HT-29 (cell line): Measurements from ENCODE around the gene TTC7B. TPM values are rescaled to one million over a fixed set of nuclear protein-coding genes. Genes with fewer than 3 reads are reported as not detected.

Source experiments
- DNase-seq: peaks from one replicate; pipeline ENCODE4 v3.0.0-alpha.2; 2015; ENCODE audit warnings: low spot score
- total RNA-seq: library from RNA; depleted of rRNA; stranded (reverse); fragments of >200 nt; shearing (Covaris generic); gene quantifications from 2 replicates; pipeline ENCODE4 v1.2.3, GENCODE V29; 2014

Gene TTC7B
- total RNA-seq, 1 experiment from 2014 or later, result 7.4 TPM

DNA sequence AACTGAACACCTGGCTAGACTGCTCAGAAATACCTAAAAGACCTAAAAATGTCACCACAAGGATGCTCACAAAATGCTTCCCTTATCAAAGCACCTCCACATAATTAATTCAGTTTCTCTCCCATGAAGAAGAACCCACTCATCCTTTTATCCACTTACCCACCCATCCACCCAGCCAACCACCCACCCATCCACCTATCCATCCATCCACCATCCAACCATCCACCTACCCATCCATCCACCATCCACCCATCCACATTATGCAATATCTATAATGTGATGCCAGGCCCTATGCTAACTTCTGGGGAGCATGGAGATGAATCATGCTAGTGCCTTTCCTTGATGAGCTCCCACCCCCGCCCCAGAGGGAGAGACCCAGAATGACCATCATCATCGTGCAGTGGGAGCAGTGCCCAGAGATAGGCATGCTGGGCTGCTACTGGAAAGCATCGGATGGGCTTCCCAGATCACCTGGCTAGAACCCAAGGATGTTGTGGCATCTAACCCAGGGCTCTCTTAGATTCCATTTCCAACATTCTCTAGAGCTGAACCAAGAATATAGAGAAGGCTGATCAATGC lies 166.6 kb downstream of the TTC7B start:
- no peak for DNase-seq

- no peak for DNase-seq
These were observed 167.1 kb downstream of the TTC7B start for GRCh38 chr14:90649083-90649482.

DNA sequence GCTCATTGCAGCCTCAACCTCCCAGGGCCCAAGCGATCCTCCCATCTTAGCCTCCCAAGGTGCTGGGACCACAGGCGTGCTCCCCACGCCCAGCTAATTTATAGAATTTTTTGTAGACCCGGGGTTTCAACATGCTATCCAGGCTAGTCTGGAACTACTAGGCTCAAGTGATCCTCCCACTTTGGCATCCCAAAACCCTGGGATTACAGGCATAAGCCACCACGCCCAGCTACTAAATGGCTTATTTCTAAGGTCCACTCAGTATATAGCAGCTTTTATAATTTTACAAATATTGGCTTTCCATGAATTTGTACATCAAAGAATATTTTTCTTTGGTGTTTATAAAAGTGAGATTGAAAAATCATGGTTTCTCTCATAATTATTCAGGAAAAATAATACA lies 167.8 kb downstream of the TTC7B start:
- DNase-seq, result no peak

DNA sequence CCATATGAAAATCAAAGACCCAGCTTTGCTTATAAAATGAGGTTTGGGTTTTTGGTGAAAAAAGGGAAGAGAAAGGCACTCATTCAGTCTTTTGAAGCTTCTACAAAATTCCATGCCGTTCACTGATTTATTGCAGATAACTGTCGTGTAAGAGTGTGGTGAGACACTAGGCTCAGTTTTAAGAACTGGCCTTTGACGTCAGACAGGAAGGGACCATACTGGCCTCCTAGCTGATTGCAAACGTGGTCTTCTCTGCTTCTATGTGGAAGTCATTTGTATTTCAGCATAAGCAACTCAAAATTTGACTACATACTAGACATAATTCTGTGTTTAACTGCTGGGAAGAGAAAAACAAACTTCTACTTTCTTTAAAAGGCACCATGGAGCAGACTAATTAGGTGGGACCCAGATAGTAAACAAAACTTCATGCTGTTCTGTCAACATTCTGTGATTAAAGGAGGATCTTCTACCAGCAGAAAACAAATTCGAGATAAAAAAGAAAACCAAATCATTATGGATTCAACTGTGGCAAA lies 168.7 kb downstream of the TTC7B start:
- DNase-seq, result no peak

- peak; percentile 88 for DNase-seq
These were observed 170.3 kb downstream of the TTC7B start for GRCh38 chr14:90645842-90646443.

DNA sequence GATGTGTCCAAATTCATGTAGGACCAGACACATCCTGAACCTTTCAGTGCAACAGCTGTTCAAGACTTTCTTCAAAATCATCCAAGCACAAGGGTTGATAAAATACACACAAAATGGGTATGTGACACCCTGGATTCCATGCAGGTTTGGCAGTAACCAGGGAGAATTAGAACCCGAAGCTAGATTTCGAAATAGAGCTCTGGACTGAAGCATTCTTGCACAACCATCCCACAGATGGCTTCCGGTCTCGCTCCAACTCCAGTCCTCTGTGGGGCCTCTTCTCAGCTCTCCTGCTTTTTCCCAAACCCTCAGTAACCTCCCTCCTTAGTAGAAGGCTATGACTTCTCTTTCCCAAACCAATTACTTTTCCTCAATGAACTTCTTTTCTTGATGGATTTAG lies 171.3 kb downstream of the TTC7B start:
- DNase-seq, result no peak

GRCh38 chr14:90643982-90644670 lies 172.1 kb downstream of the TTC7B start:
- no peak for DNase-seq

GRCh38 chr14:90642244-90642717 lies 173.9 kb downstream of the TTC7B start:
- DNase-seq, result peak; percentile 73

- no peak for DNase-seq
These were observed 174.5 kb downstream of the TTC7B start for GRCh38 chr14:90641615-90642243.

- no peak for DNase-seq
These were observed 175.1 kb downstream of the TTC7B start for GRCh38 chr14:90641168-90641567.

DNA sequence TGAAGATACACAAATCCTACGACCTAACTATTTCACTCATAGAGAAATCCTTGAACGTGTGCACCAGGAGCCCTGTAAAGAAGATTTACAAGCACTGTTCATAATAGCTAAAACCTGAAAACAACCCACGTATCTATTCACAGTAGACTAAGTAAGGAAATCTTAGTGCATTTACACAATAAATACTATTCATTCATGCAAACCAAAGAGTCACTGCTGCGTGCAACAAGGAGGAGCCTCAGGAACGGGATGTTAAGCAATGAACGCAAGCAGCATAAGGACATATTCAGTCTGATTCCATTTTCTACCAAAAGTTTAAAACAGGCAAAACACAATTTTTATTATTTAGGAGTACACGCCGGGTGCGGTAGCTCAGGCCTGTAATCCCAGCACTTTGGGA lies 176.6 kb downstream of the TTC7B start:
- no peak for DNase-seq

GRCh38 chr14:90632871-90633270 lies 183.4 kb downstream of the TTC7B start:
- DNase-seq, result no peak

DNA sequence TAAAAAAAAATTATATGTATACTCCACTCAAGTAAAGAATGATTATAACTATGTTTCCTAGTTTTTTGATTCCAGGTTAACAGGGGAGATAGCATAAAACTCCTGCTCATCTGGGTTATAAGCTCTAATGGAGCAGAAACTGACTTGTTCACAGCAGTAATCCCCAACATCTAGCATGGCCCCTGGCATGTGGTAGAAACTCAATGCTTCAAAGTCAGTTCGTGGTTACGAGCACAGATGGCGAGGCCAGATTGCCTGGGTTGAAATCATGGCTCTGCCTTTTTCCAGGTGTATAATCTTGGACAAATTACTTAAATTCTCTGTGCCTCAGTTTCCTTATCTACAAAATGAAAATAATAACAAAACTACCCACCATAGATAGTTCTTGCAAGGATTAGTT lies 183.8 kb downstream of the TTC7B start:
- no peak for DNase-seq

DNA sequence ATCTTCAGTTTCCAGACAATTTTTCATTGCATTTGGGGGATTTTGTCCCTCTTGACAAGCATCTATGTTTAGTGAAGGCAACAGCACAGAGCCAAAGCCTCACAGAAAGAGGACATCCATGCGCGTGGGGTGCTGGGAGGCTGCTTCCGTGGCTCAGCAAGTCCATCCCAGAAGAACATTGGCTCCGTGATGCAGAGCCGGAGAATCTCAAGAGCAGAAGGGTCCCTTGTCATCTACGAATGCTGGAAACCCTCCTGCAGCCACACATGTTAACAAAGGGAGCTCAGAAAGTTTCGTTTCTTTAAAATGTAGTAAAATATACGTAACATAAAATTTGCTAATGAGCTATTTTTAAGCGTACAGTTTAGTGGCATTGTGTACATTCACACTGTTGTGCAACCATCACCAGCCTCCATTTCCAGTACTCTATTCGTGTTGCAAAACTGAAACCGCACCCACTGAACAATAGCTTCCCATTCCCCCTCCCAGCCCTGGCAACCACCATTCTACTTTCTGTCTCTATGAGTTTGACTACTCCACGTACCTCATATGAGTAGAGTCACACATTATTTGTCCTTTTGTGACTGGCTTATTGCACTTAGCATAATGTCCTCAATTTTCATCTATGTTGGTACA lies 185.9 kb downstream of the TTC7B start:
- DNase-seq, result no peak

GRCh38 chr14:90629471-90629870 lies 186.8 kb downstream of the TTC7B start:
- no peak for DNase-seq

GRCh38 chr14:90628825-90629224 lies 187.4 kb downstream of the TTC7B start:
- no peak for DNase-seq

DNA sequence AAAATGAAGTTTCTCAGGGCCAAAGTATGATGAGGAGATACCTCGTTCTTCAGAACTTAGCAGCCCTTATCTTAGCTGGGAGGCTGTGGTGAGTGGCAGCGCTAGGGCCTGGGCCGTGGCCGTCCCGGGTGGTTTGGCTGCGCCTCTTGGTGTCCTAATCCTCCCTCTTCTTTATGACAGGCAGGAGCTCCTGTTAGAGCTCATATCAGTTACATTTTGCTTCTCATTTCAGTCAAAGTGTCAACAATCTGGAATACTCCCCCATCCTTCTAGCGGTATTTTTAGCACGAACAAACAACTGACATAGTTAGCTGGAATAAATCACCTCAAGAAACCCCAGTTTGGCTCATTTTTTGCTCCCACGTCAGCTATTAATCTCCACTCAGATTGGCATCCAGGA lies 188.8 kb downstream of the TTC7B start:
- no peak for DNase-seq

GRCh38 chr14:90626550-90626949 lies 189.7 kb downstream of the TTC7B start:
- DNase-seq, result no peak

DNA sequence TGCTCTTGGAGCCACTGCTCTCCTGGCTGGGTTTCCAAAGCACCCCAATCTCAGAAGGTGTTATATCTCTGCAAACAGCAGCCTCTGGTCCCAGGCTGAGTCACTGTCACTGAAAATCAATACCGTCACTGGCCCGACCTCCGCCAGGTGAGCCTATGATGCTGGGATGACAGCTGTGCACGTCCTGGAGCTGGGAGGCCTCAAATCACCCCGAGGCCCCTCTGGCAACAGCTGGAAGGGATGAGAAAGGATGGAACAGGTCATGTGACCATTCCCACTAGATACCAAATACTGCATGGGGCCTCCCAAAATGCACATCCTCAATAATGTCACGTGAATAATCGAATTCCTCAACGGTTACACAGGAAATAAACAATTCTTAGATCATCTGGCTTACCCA lies 190.8 kb downstream of the TTC7B start:
- DNase-seq, result no peak

GRCh38 chr14:90624732-90625400 lies 191.4 kb downstream of the TTC7B start:
- DNase-seq, result no peak

DNA sequence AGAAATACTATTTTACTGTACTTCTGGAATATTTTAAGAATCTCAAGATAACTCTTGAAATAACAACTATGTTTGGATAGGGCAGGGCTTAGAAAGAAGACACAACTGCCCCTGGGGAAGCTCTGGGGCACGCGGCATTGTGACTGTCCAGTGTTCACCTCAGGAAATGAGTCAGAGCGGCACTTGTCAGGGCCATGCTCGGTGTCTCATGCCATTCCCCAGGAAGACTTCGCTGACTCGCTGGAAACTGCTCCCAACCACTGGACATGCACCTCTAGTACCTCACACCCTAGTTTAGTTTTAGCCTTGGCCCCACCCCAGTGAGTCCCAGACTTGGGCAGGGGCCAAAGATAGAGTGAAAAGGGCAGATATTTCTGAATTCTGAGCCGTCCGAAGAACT lies 192.0 kb downstream of the TTC7B start:
- peak; percentile 14 for DNase-seq
